HG03565 (cell line): ENCODE measurements around the gene MAPT.
"Not testable (repeated sequence)": the region's sequence is repeated elsewhere in the genome, so short reads cannot be mapped to it uniquely, and the experiment has no call there.

Experiments
- ATAC-seq: cut with Tn5 transposase; IDR thresholded peaks from one replicate; pipeline ENCODE4 v1.9.1; 2021; ENCODE audit warnings: mild to moderate bottlenecking, moderate library complexity; ENCODE audit not compliant: unreplicated experiment

MAPT gene

DNA sequence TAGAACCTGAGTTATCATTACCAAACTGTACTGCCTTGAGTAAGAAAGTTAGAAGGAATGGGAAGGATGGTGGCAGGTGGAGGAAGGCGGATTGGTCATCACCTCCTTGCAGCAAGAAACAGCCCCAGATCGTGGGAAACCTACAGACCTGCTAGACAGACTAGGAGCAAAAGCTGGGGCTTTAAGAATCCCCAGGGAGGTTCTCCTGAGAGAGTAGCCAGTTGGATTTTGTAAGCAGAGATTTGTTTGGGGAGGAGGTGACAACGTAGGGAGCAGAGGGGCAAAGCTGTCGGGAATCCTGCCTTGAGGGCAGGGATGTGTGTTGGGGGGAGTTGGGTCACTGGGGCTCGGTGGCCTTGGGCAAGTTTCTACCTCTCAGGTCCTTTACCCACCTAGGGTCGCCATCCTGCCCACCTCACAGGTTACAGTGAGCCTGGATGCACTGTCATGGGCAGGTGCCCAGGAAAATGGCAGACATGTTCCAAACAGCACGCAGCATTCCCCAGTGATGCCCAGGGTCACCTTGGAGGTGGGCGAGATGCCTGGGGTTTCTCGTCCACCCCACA, 55.5 kb downstream of the MAPT start:
- no peak for ATAC-seq

DNA sequence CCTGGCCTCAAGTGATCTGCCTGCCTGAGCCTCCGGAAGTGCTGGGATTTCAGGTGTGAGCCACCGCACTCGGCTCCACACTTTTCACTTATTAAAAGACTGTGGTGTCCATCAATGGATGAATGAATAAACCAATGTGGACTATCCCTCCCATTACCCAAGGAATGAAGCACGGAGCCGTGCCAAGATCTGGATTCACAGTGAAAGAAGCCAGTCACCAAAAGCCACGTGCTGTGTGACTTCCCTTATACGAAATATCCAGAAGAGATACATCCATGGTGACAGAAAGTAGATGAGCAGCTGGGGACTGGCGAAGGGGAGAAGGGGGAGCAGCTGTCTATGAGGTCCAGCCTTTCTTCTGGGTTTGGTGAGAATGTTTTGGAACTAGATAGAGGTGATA, 56.5 kb downstream of the MAPT start:
- ATAC-seq = no peak

GRCh38 chr17:45951403-45951802, 57.0 kb downstream of the MAPT start:
- no peak for ATAC-seq

DNA sequence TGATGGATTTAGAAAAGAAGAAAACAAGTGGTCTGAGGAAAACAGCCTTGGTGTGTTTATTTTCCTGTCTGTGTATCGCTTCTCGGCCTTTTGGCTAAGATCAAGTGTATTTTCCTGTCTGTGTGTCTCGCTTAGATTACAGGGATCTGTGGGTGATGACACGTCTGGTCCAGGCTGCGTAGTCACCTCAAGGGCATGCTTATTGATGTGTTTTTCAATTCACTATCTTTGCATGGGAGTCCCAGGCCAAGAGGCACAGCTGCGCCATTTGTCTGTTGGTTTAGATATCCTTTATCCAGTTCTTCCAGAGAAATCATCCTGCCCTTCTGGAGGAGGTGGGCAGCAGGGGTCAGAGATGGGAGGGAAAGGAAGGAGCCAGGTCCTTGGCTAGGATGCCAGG, 57.6 kb downstream of the MAPT start:
- ATAC-seq = no peak

DNA sequence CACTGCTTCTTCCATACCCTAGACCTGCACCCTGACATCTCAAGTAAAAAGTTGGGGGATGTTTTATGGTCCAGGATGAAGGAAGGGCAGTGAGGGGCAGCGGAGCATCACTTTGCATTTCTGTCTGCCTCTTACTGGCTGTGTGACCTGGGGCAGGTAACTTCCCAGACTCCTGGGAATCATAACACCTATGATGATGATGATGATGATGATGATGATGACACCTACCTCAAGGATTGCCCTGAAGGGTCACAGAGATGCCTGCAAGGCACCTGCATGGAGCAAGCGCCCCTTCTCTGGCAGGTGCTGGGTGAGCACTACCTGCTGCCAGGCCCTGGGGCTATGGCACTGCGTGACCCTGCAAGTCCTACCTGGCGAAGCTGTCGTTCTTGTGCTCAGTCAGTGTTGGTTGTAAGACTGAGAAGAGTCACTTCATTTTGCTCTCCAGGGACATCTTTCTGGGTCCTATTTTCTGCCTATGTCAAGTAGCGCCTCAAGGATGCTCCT, 58.5 kb downstream of the MAPT start:
- ATAC-seq = no peak

DNA sequence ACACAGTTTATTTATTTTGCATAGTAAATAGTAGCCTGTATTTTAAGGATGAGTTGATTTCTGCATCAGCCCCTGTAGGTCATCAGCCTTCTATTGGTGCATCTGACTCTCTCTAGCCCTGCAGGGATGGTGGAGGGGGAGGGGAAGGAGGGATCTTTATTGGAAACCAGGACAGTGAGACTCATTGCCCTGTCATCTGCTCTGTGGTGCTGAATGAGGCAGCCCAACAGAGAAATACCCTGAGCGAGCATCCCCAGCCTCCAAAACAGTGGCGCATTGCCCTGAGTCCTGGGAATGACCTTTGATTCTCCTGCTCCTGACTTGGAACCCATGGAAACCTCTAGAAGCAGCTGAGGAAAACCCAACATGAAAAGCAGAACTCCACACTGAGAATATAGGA, 59.2 kb downstream of the MAPT start:
- no peak for ATAC-seq

DNA sequence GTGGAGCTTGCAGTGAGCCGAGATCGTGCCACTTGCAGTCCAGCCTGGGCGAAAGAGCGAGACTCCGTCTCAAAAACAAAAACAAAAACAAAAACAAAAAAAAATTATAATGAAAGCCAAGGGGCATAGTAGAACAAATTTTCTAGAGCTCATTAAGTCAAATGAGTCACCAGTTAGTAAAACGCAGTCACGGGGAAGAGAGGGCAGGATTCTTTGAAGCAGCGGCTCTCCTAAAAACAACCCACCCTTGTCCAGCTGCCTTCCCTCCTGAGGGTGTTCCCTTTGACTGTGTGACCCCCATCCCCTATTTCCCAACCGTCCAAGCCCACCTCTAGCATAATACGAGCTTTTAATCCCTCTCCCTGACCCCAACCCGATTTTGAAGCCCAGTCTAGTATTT, 60.6 kb downstream of the MAPT start:
- no peak for ATAC-seq

- no peak for ATAC-seq
Observed at GRCh38 chr17:45955326-45955725, 61.0 kb downstream of the MAPT start.

DNA sequence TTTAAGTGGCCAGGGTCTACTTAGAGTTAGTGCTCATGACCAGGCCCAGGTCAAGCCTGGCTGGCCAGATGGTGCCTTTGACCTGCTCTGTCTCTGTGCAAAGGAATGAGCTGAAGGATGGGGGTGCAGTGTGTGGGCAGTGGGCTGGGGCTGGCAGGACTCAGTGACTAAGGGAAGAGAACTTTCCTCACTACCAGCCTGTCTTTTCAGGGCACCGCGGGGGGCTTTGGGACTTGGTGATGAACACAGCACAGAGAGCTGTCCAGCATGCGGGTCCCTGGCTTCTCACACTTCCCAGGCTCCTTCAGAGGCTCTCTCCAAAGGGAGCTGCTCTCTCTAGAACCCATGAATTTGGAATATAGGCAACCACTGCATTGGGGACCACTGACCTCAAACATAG, 61.7 kb downstream of the MAPT start:
- no peak for ATAC-seq

DNA sequence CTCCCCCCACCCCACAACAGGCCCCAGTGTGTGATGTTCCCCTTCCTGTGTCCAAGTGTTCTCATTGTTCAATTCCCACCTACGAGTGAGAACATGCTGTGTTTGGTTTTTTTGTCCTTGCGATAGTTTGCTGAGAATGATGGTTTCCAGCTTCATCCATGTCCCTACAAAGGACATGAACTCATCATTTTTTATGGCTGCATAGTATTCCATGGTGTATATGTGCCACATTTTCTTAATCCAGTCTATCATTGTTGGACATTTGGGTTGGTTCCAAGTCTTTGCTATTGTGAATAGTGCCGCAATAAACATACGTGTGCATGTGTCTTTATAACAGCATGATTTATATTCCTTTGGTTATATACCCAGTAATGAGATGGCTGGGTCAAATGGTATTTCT, 62.4 kb downstream of the MAPT start:
- not testable (repeated sequence) for ATAC-seq

GRCh38 chr17:45958307-45958706, 64.0 kb downstream of the MAPT start:
- ATAC-seq = no peak

GRCh38 chr17:45958994-45959665, 64.8 kb downstream of the MAPT start:
- no peak for ATAC-seq

- ATAC-seq = no peak
Observed at GRCh38 chr17:45960311-45960710, 66.0 kb downstream of the MAPT start.

GRCh38 chr17:45961206-45961605, 66.9 kb downstream of the MAPT start:
- ATAC-seq = no peak

- no peak for ATAC-seq
Observed at GRCh38 chr17:45962221-45962972, 68.0 kb downstream of the MAPT start.

DNA sequence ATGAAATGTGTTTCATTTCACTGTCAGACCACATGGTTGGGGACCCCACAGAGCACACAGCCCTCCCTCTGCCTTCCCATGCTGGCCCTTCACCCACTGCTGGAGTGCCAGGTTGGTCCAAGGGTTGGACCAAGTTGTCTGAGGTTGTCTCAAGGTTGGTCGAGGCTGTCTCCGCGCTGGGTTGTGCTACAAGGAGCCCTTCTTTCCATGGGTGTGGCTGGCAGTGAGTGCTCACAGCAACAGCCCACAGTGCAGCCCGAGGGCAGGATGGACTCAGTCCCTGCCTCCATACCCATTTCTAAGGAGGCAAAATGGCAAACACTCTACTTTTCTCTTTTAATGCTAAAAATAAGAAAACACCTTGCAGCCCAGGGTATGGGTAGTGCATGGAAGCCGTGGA, 68.9 kb downstream of the MAPT start:
- no peak for ATAC-seq

GRCh38 chr17:45963889-45964288, 69.5 kb downstream of the MAPT start:
- ATAC-seq = no peak

DNA sequence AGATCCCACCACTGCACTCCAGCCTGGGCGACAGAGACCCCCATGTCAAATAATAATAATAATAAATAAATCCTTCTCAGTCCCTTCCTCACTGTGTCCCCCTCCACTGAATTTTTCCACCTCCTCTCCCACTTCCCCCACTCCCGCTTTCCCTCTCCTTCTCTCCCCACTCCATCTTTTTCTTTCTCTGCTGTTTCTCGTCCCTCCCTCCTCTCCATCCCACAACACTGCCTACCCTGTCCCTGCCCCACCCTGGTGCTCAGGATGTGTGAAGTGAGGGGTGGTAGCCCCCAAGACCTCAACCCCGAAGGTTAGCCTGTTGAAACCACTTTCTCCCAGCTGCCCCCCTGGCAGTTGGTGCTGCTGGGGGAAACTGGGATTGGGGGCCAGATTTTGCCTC, 70.3 kb downstream of the MAPT start:
- ATAC-seq = no peak

DNA sequence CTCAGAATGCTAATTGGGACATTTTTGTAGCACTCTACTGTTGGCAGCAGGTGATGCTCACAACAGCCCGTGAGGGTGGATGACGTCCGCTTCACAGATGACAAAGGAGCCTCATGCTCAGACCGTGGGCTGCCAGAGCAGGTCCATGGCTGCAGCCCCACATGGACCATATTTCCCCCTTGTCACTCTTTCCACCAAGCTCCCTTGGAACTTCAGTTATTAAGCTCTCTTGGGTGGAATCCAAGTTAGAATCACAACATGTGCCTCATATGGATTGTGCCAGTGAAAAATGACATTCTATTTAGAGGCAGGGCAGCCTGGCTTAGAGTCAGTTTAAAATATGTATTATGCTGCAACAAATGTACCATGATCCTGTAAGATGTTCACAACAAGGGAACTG, 71.5 kb downstream of the MAPT start:
- ATAC-seq = no peak

DNA sequence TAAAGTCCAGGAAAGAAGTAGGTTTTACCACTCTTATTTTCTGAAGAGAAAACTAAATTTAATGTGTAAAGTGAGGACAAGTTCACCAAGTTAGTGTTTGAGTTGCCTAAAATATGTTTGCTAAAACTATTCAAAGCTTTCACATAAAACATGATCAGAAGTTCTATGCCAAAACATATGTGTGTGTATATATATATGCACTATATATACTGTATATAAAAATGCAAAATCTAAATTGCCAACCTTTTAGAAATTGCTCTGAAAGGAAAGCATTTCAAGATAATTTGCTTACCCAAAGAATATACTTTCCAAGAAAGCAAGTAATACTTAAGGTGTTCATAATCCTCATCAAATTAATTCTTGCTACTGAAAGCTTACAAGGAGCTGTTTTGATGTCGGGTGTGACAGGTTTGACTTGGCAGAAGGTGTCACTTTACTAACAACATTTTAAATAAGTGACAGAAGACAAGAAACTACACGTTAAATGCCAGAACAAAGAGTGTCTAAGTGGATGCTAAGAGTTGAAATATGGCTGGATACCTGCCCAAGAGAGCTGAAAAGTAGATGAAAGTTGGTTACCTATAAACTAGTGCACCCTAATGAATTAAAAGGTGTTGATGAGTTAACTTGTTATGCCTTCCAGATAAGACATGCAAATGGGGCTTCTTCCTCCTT, 72.4 kb downstream of the MAPT start:
- no peak for ATAC-seq

GRCh38 chr17:45967378-45967777, 73.0 kb downstream of the MAPT start:
- ATAC-seq = no peak

GRCh38 chr17:45968732-45969131, 74.4 kb downstream of the MAPT start:
- ATAC-seq = no peak
